ENCODE measurements around the gene SESN1. TPM values are rescaled to one million over a fixed set of nuclear protein-coding genes. Genes with fewer than 3 reads are reported as not detected.
"Not testable (repeated sequence)": the region's sequence is repeated elsewhere in the genome, so short reads cannot be mapped to it uniquely, and the experiment has no call there.

The SESN1 gene
- total RNA-seq, 1 donor from 2014 or later, result 64.1 TPM

DNA sequence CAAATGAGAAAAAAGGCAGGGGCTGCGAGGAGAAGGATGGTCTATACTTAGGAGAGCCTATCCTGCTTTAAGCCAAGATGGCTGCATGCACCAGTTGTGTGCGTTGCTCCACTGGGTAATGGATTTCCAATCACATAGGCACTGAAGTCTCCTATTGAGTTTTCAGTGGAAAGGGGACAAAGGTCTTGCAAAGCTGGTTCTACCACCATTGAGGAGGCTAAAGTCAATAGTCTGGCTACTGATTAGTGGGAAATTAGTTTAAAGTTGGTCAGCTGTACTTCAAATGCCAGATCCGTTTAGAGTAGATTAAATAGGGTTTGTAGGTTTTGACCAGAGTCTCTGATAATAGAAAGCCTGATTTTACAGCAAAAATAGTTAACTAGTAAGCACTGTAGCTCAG is 104.9 kb downstream of the SESN1 start:
- intact Hi-C loops (cut with DNase I), result loop anchor here (10.0 kb wide), 1 partner anchor 85 kb away; no protein-coding TSS in a partner anchor
- ATAC-seq (ENCODE audit: poor library complexity), result no peak
- DNase-seq, result no peak

GRCh38 chr6:108988765-108989164 is 105.9 kb downstream of the SESN1 start:
- DNase-seq (no peak), ATAC-seq (ENCODE audit: poor library complexity) (peak; percentile 51)
- intact Hi-C loops (cut with DNase I), result no loop called here

- intact Hi-C loops (cut with DNase I), result no loop called here
- no peak for DNase-seq
- peak; percentile 82 for ATAC-seq (ENCODE audit: poor library complexity)
Observed at GRCh38 chr6:108988296-108988695, 106.3 kb downstream of the SESN1 start.

DNA sequence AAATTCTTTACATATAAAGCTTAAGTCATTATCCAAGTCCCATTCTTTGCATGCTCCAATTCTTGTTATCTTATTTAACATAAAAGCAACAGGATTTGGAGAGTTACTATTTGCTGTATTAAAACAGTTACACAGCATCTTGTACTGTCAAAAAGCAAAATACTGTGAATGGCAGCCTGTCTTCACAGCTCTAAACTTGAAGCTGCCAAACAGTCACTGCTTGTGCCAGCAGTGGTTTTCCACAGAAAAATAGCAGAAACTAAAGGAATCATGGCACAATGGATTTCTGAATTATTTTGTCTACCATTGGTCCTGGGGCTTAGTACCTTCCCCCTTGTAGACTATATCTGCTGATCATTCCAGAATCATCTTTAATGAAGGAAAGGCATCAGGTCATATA is 107.5 kb downstream of the SESN1 start:
- ATAC-seq (ENCODE audit: poor library complexity) (no peak), DNase-seq (no peak)
- intact Hi-C loops (cut with DNase I), result no loop called here

- DNase-seq (no peak), ATAC-seq (ENCODE audit: poor library complexity) (no peak)
- intact Hi-C loops (cut with DNase I), result no loop called here
Observed at GRCh38 chr6:108985301-108985700, 109.3 kb downstream of the SESN1 start.

DNA sequence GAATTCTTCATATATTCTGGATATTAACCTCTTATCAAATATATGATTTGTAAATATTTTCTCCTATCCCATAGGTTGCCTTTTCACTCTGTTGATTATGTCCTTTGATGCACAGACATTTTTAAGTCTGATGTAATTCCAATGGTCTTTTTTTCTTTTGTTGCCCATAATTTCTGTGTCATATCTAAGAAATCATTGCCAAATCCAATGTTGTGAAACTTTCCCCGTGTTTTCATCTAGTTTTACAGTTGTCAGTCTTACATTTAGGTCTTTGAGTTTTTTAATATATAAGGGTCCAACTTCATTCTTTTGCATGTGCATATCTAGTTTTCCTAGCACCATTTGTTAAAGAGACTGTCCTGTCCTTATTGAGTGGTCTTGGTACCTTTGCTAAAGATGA is 111.5 kb downstream of the SESN1 start:
- no peak for DNase-seq

DNA sequence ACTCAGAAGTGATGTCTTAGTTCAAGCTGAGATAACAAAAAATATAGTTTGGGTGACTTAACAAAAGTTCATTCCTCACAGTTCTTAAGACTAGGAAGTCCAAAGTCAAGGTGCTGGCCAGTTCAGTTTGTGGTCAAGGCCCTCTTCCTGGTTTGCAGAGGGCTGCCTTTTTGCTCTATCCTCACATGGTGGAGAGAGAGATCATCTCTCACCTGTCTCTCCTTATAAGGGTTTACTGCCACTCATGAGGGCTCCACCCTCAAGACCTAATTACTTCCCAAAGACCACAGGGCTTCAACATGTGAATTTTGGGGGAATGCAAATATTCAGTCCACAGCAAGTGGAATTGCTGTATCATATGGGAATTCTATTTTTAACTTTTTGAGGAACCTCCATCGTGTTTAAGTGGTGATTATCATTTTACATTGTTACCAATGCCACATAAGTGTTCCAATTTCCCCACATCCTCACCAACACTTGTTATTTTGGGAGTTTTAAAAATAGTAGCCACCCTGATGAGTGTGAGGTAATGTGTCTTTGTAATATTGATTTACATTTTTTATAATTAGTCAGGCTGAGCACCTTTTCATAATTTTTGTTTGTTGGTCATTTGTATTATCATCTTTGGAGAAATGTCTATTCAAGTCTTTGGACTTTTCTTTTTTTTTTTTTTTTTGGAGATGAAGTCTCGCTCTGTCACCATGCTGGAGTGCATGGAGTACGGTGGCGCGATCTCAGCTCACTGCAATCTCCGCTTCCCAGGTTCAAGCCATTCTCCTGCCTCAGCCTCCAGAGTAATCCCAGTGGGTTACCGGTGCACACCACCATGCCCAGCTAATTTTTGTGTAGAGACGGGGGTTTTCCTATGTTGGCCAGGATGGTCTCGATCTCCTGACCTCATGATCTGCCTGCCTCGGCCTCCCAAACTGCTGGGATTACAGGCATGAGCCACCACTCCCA is 112.2 kb downstream of the SESN1 start:
- DNase-seq (no peak), ATAC-seq (ENCODE audit: poor library complexity) (peak; percentile 71)
- intact Hi-C loops (cut with DNase I), result no loop called here

More for the DNA sequence above, 111.5 kb downstream of the SESN1 start:
- intact Hi-C loops (cut with DNase I), result no loop called here
- no peak for ATAC-seq (ENCODE audit: poor library complexity)

GRCh38 chr6:108978638-108979037 is 116.0 kb downstream of the SESN1 start:
- intact Hi-C loops (cut with DNase I), result not testable (repeated sequence)

GRCh38 chr6:108974201-108974600 is 120.4 kb downstream of the SESN1 start:
- no peak for ATAC-seq (ENCODE audit: poor library complexity)
- DNase-seq, result no peak
- intact Hi-C loops (cut with DNase I), result no loop called here

More at GRCh38 chr6:108978638-108979037, 116.0 kb downstream of the SESN1 start:
- DNase-seq; ATAC-seq (ENCODE audit: poor library complexity): not testable (repeated sequence)

- ATAC-seq (ENCODE audit: poor library complexity) (no peak), DNase-seq (no peak)
- intact Hi-C loops (cut with DNase I), result no loop called here
Observed at GRCh38 chr6:108969776-108970175, 124.9 kb downstream of the SESN1 start.

DNA sequence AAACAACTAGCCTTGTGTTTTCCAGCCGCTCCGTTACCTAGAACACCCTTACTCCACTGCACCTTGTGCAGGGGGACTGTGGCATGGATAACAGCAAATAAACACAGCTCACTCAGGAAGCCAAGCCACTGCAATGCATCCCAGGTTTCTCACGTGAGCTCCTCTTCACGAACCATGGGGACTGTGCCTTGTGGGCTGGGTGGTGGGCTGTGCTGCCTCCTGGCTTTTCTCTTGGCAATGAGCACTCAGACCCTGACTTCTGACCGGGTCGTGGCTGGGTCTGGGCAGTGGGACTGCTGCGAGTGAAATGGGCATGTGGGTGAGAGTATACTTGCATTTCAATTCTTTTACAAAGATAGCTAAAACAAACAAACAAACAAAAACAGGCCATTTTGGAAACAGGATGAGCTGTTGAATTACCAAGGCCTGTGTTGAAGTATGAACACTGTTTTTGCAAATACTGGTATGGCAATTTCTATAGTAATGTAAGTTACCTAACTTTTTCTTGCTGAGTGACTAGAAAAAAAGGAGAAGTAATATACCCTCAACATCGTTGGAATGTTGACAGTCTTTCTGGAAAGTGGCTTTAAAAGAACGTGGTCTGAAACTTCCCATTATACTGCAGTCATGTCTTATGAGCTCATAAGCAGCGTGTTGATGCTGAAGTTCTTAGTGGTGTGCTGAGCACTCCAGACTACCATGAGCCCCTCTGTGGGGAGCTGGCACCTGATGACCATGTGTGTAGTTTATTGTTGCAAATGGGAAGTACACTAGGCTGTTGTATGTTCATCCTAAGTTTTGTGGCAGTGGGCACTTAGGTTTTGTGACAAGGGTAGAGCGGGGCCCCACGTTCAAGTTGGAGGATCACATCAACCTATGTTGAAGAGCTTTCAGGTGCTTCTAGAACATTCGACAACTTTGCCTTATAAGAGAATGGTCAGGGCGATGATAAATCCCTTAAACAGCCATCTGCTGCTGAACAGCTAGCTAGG is 126.0 kb downstream of the SESN1 start:
- ATAC-seq (ENCODE audit: poor library complexity), result no peak
- intact Hi-C loops (cut with DNase I), result no loop called here
- no peak for DNase-seq

GRCh38 chr6:108966855-108967755 is 127.5 kb downstream of the SESN1 start:
- peak; percentile 60 for ATAC-seq (ENCODE audit: poor library complexity)
- intact Hi-C loops (cut with DNase I), result no loop called here
- DNase-seq, result peak; percentile 58

- intact Hi-C loops (cut with DNase I), result no loop called here
- no peak for DNase-seq
- no peak for ATAC-seq (ENCODE audit: poor library complexity)
Observed at GRCh38 chr6:108966251-108966650, 128.4 kb downstream of the SESN1 start.

DNA sequence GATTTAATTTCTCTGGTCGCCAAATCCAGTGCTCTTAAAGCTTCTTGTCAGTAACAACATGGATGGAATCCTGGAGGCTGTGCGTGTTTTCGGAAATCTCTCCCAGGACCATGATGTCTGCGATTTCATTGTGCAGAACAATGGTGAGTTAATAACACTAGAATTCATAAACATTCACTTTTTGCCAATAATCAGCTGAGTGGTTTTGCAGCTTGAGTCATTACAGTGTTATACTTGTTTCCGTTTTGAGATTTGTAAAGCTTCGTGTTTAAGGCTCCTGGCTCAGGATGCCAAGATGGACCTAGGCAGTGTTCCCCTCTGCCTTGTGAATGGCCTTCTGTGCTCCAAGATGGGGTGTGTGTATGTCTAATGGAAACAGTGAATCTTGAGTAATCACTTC is 132.7 kb downstream of the SESN1 start:
- DNase-seq, result no peak
- no peak for ATAC-seq (ENCODE audit: poor library complexity)
- intact Hi-C loops (cut with DNase I), result no loop called here

DNA sequence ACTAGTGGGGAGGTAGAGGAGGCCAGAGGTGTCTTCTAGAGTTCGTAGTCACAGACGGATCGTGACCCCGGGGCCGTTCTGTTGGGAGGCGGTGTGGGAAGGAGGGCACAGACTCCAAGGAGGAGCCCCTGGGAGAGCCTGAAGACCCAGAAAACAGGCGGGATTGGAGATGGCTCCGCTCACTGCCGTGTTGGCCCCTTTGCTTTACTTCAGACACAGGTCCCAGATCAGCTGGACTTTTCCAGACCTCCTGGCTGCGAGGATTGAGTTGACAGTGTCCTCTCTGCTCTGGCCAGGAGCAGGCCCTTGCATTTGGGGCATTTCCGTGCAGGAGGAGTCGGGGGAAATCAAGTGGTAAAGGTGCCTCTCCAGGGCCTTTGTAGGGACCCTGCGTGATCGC is 133.6 kb downstream of the SESN1 start:
- intact Hi-C loops (cut with DNase I), result no loop called here
- DNase-seq (no peak), ATAC-seq (ENCODE audit: poor library complexity) (no peak)

DNA sequence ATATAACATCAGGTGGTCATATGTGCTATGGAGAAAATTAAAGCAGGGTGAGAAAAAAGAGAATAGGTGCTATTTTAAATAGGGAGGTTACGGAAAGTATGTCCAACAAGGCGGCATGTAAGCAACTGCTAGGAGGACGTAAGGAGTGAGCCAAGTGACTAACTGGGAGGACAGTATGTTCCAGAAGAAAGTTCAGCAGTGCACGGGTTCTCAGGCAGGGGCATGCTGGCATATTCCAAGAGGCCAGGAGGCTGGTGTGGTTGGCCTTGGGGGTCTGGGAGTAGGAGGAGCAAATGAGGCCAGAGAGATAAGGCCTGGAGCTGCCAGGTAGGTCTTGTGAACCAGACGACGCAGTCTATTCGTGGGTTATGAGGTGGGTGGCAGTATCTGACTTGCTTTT is 134.0 kb downstream of the SESN1 start:
- DNase-seq (no peak), ATAC-seq (ENCODE audit: poor library complexity) (no peak)
- intact Hi-C loops (cut with DNase I), result no loop called here

GRCh38 chr6:108959972-108960582 is 134.6 kb downstream of the SESN1 start:
- ATAC-seq (ENCODE audit: poor library complexity) (no peak), DNase-seq (no peak)
- intact Hi-C loops (cut with DNase I), result no loop called here

Data from Right ventricle myocardium superior (tissue), 1 donor.